Sigmoid colon (tissue), 7 donors: ENCODE results near the gene KRTAP4-9. TPM values are rescaled to one million over a fixed set of nuclear protein-coding genes. Genes with fewer than 3 reads are reported as not detected.
"Not testable (repeated sequence)": the region's sequence is repeated elsewhere in the genome, so short reads cannot be mapped to it uniquely, and the experiment has no call there.

ENCODE experiments used
- DNase-seq: peaks from one replicate; pipeline ENCODE4 v3.0.0-alpha.2; 2019
- H3K27ac ChIP-seq, 4 donors: fragments of 200-600 bp; sonication (generic); one replicate each; pipeline ENCODE4 v1.5.1; 2016 to 2019; ENCODE audit warnings: mild to moderate bottlenecking in 1 of 4
- H3K27me3 ChIP-seq, 3 donors: fragments of 200-600 bp; sonication (generic); one replicate each; pipeline ENCODE4 v1.5.1; 2019; ENCODE audit warnings: mild to moderate bottlenecking in 1 of 3
- H3K36me3 ChIP-seq, 4 donors: fragments of 200-600 bp; sonication (generic); one replicate each; pipeline ENCODE4 v1.5.1; 2016 to 2019
- H3K4me1 ChIP-seq, 4 donors: fragments of 200-600 bp; sonication (generic); one replicate each; pipeline ENCODE4 v1.5.1; 2017 to 2019
- H3K4me3 ChIP-seq, 4 donors: fragments of 200-600 bp; sonication (generic); one replicate each; pipeline ENCODE4 v1.5.1; 2017 to 2019; ENCODE audit warnings: mild to moderate bottlenecking in 2 of 4, moderate library complexity in 1 of 4
- H3K9me3 ChIP-seq, 4 donors: fragments of 200-600 bp in 3 of 4; sonication (generic) in 3 of 4; one replicate each; pipeline versions ENCODE4 v1.5.1 to v1.6.1; 2013 to 2019
- EP300 ChIP-seq, 4 donors: sonication (generic); formaldehyde crosslinking; IDR thresholded peaks; one replicate each; pipeline ENCODE4 v1.6.1; 2017; ENCODE audit warnings: antibody characterized with exemption in 4 of 4
- POLR2A ChIP-seq, 2 donors: fragments of 450-650 bp; IDR thresholded peaks; one replicate each; pipeline ENCODE4 v1.6.1; 2016; ENCODE audit warnings: antibody characterized with exemption in 2 of 2, mild to moderate bottlenecking in 2 of 2, moderate library complexity in 2 of 2
- POLR2AphosphoS5 ChIP-seq, 4 donors: sonication (generic); formaldehyde crosslinking; IDR thresholded peaks; one replicate each; pipeline ENCODE4 v1.6.1; 2017; ENCODE audit warnings: antibody characterized with exemption in 4 of 4
- WGBS, 2 donors: extraction: QIAGEN DNeasy Blood & Tissue Kit; methylation state at CpG; one replicate each; pipeline ENCODE4 v1.1.7; 2013; 5-methylcytosine and 5-hydroxymethylcytosine counted together
- intact Hi-C: fragments of 100-400 bp; cut with DNase I; formaldehyde crosslinking; loops from one replicate; pipeline ENCODE4 v1.15.1; 2023
- polyA plus RNA-seq, 3 donors: library from polyadenylated mRNA; stranded (reverse); fragments of 200-250 nt; gene quantifications; one replicate each; pipeline ENCODE4 v1.2.3, GENCODE V29; 2013
- total RNA-seq, 4 donors: library from RNA; depleted of rRNA; stranded (reverse); fragments of >200 nt; gene quantifications; one replicate each; pipeline ENCODE4 v1.1.0, GENCODE V29; 2016
- TF ChIP-seq, protein P1 (sequence below), 4 experiments: fragments of 450-650 bp in 3 of 4; fragments of 200-600 bp in 1 of 4; IDR thresholded peaks; one replicate each; pipeline ENCODE4 v1.5.1; 2016 to 2019; ENCODE audit warnings: antibody characterized with exemption in 4 of 4, mild to moderate bottlenecking in 3 of 4, moderate library complexity in 2 of 4
- donor health status: healthy with polysubstance abuse.
- donor health status: Bipolar disorder and iron deficiency.
- donor health status: healthy.

KRTAP4-9 gene
- total and polyA plus RNA-seq, 7 donors: not detected

DNA sequence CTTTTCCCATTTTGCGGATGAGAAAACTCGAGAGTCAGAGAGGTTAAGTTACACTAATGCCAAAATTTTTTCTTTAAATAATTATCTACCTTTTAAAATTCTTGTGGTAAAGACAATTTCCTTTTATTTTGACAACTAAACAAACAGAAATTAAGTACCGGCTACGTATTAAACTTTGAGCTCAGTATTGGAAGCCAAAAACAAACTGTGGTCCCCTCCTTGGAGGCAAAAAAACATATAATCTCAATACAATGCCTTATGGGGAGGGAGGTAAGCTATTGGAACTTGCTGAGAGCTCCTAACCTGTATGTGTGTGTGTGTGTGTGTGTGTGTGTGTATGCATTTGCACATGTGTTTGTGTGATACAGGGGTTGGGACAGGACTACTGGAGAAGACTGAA, 41.7 kb upstream of the KRTAP4-9 start:
- TF ChIP-seq EP300 (IDR thresholded peaks at IDR 0.05) (no peak), POLR2A (IDR thresholded peaks at IDR 0.05) (no peak), POLR2AphosphoS5 (IDR thresholded peaks at IDR 0.05) (no peak)
- TF ChIP-seq, protein P1, sequence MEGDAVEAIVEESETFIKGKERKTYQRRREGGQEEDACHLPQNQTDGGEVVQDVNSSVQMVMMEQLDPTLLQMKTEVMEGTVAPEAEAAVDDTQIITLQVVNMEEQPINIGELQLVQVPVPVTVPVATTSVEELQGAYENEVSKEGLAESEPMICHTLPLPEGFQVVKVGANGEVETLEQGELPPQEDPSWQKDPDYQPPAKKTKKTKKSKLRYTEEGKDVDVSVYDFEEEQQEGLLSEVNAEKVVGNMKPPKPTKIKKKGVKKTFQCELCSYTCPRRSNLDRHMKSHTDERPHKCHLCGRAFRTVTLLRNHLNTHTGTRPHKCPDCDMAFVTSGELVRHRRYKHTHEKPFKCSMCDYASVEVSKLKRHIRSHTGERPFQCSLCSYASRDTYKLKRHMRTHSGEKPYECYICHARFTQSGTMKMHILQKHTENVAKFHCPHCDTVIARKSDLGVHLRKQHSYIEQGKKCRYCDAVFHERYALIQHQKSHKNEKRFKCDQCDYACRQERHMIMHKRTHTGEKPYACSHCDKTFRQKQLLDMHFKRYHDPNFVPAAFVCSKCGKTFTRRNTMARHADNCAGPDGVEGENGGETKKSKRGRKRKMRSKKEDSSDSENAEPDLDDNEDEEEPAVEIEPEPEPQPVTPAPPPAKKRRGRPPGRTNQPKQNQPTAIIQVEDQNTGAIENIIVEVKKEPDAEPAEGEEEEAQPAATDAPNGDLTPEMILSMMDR (IDR thresholded peaks at IDR 0.05): no peak
- Histone ChIP-seq H3K36me3 (no peaks in the 10 kb centered on the region), H3K27me3 (no peaks in the 10 kb centered on the region), H3K9me3 (no peaks in the 10 kb centered on the region), H3K4me3 (no peak overlapping the region), H3K4me1 (peaks cover 0 to 21% (median 9%) of the 10 kb centered on the region in 4 donors), H3K27ac (no peak overlapping the region)
- intact Hi-C loops: no loop called here
- DNase-seq: no peak
- WGBS, 2 donors: 61 to 72% methylated on average over 4 of the region's 4 CpGs

DNA sequence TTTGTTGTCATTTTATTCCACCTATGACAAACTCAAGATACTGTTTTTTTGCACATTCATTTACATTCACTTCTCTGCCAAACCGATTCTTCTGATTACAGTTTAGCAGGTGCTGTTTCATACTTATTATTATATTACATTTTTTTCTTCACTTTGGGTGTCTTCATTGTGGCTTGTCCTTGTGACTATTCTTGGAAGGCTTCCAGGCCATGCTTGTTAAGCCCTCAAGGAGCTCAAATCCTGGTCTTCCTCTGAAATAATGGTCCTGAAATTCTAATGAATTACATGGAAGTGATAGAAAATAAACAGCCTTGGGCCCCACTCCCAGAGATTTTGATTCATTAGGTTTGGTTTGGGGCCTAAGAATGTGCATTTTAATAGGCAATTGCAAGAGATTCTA, 40.9 kb upstream of the KRTAP4-9 start:
- WGBS, 2 donors: 64 to 65% methylated on average over 1 of the region's 1 CpG
- TF ChIP-seq, protein P1 (IDR thresholded peaks at IDR 0.05): no peak
- TF ChIP-seq EP300 (IDR thresholded peaks at IDR 0.05): no peak
- no peak for TF ChIP-seq POLR2AphosphoS5 (IDR thresholded peaks at IDR 0.05)
- TF ChIP-seq POLR2A (IDR thresholded peaks at IDR 0.05): no peak
- H3K9me3 ChIP-seq: no peaks in the 10 kb centered on the region
- H3K36me3 ChIP-seq: no peaks in the 10 kb centered on the region
- intact Hi-C loops: no loop called here
- H3K27me3 ChIP-seq: no peaks in the 10 kb centered on the region
- DNase-seq: no peak
- H3K4me1 ChIP-seq: peaks cover 0 to 20% (median 9%) of the 10 kb centered on the region in 4 donors
- no peak overlapping the region for H3K27ac ChIP-seq
- no peak overlapping the region for H3K4me3 ChIP-seq

DNA sequence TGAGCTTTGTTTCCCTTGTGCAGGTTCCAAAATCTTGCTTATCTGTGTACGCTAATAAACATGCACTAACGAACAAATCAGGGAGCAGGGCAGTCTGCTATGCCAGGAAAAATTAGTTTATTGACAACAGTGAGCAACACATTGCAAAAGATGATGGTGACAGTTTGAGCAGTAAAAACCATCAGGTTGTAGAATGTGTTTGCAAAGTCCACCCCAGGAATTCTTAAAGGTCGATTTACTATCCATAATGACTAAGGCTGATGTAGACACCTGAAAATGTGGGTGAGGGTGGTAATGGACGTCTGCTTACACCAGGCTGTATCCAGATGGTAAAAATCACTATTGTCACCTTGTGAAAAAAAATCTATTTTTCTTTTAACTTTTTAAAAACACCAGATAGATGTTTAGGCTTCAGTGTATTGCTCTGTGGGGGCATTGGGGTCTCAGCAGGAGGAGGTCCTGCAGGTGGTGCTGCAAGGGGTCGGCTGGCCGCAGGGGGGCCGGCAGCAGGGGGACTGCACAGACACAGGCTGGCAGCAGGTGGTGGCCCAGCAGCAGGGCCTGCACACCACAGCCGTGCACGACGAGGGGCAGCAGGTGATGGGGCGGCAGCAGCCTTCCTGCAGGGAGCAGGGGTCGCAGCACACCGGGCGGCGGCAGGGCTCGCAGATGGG, 40.0 kb upstream of the KRTAP4-9 start:
- H3K4me3 ChIP-seq, DNase-seq, H3K27me3 ChIP-seq, intact Hi-C loops, H3K27ac ChIP-seq, H3K9me3 ChIP-seq, H3K36me3 ChIP-seq: not testable (repeated sequence)
- H3K4me1 ChIP-seq: peaks cover 0 to 17% (median 9%) of the 10 kb centered on the region in 4 donors
- 62 to 82% methylated on average over 7 of the region's 16 CpGs for WGBS, 2 donors

DNA sequence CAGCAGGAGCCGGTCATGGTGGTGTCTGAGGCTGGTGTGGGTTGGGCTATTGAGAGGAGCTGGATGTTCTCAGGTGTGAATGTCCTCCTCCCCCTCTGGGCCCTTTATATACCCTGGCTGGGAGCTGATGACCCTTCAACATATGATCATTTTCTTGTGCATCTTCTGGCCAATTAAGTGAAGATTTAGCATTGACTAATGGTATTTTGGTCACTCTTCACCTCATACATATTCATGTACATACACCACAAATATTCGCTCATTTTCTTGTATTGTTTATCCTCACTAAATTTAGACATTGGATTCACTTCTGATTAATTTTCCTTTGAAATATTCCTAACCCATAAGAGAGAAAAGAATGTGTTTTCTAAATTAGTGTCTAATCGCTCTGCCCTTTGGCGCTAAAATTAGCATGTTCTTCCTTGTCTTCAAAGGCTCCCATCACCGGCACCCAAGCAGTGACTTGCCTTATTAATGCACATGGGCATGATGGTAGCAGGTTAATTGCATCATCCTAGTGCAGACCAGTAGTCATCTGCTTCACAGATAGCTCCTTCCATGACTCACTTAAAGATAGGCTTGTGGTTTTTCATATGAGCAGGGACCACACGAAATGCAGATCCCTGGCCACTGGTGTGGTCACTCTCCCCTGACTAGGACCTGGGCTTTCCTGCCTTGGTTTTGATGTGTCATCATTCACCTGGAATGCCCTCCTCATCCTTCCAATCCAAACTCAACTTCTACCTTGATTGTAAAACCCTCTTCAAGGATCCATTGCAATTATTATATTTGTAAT, 39.2 kb upstream of the KRTAP4-9 start, which contains the start of gene KRTAP2-4:
Gene KRTAP2-4 (minus strand): TSS at position 51 of the 796 bp plus-strand sequence. CDS start 34 bp downstream, at position 17.
- H3K36me3 ChIP-seq: no peaks in the 10 kb centered on the region
- H3K9me3 ChIP-seq: no peaks in the 10 kb centered on the region
- H3K4me3 ChIP-seq: no peak within 1 kb of the TSS
- DNase-seq: no peak
- TF ChIP-seq, protein P1 (IDR thresholded peaks at IDR 0.05): no peak
- TF ChIP-seq EP300 (IDR thresholded peaks at IDR 0.05): no peak
- TF ChIP-seq POLR2A (IDR thresholded peaks at IDR 0.05): no peak
- no peak for TF ChIP-seq POLR2AphosphoS5 (IDR thresholded peaks at IDR 0.05)
- no peaks in the 10 kb centered on the region for H3K27me3 ChIP-seq
- intact Hi-C loops: no loop called here
- H3K4me1 ChIP-seq: peaks cover 0 to 15% (median 9%) of the 10 kb centered on the region in 4 donors
- WGBS, 2 donors: 89 to 92% methylated on average over 6 of the region's 6 CpGs
- H3K27ac ChIP-seq: no peak within 1 kb of the TSS

- intact Hi-C loops: no loop called here
- no peaks in the 10 kb centered on the region for H3K9me3 ChIP-seq
- H3K4me1 ChIP-seq: peaks cover 0 to 2% (median 0%) of the 10 kb centered on the region in 4 donors
- H3K27ac ChIP-seq: no peak overlapping the region
- H3K4me3 ChIP-seq: no peak overlapping the region
- DNase-seq: no peak
- H3K36me3 ChIP-seq: no peaks in the 10 kb centered on the region
- H3K27me3 ChIP-seq: no peaks in the 10 kb centered on the region
- no peak for TF ChIP-seq POLR2AphosphoS5 (IDR thresholded peaks at IDR 0.05)
- TF ChIP-seq EP300 (IDR thresholded peaks at IDR 0.05): no peak
- TF ChIP-seq POLR2A (IDR thresholded peaks at IDR 0.05): no peak
- TF ChIP-seq, protein P1 (IDR thresholded peaks at IDR 0.05): no peak
Observed at GRCh38 chr17:41067281-41067680, 37.9 kb upstream of the KRTAP4-9 start.
